B cell (primary cell): ENCODE measurements around the gene MALL. TPM values are rescaled to one million over a fixed set of nuclear protein-coding genes. Genes with fewer than 3 reads are reported as not detected.

Source experiments
- ATAC-seq: fragments of 200-7000 bp; cut with Tn5 transposase; one replicate; pipeline ENCODE4 v1.10.0; 2021; ENCODE audit warnings: low read depth, mild to moderate bottlenecking, moderate number of reproducible peaks, moderate library complexity
- CTCF ChIA-PET: fragments of 350-600 bp; sonication (Branson Sonifier 250); formaldehyde crosslinking; loops from one replicate; lab custom pipeline; 2021; ENCODE audit warnings: antibody characterized with exemption, inconsistent platforms; lab: Charles Lee
- POLR2A ChIA-PET: fragments of 350-600 bp; sonication (Branson Sonifier 250); formaldehyde crosslinking; loops from one replicate; lab custom pipeline; 2021; ENCODE audit warnings: antibody characterized with exemption; lab: Charles Lee
- DNase-seq: peaks from one replicate; pipeline ENCODE4 v3.0.0; 2013
- H2AFZ ChIP-seq: 2 replicates; pipeline ENCODE4 v1.6.1; 2012; ENCODE audit warnings: mild to moderate bottlenecking, low read depth, low read length; ENCODE audit not compliant: insufficient read depth, poor library complexity, severe bottlenecking
- H3K27ac ChIP-seq, 2 donors: 1 replicate in 1 of 2; 2 replicates in 1 of 2; pipeline ENCODE4 v1.5.1; 2012 to 2013; ENCODE audit warnings: low read length in 2 of 2, mild to moderate bottlenecking in 2 of 2, moderate library complexity in 1 of 2
- H3K27me3 ChIP-seq, 4 experiments: fragments of 200-600 bp in 1 of 4; sonication (generic) in 1 of 4; replicated peaks in 1 of 4; 1 replicate in 2 of 4; 2 replicates in 2 of 4; pipeline versions ENCODE4 v1.6.1 to v1.7.0; 2013 to 2016; ENCODE audit warnings: low read length in 3 of 4, mild to moderate bottlenecking in 2 of 4, mixed read lengths in 1 of 4, moderate library complexity in 1 of 4; ENCODE audit not compliant: insufficient read depth in 4 of 4, control insufficient read depth in 3 of 4; ENCODE audit errors: control extremely low read depth in 1 of 4
- H3K36me3 ChIP-seq, 2 experiments: replicated peaks in 1 of 2; 1 replicate in 1 of 2; 2 replicates in 1 of 2; pipeline versions ENCODE4 v1.6.1 to v1.7.1; 2013; ENCODE audit warnings: low read length in 1 of 2; ENCODE audit not compliant: insufficient read depth in 2 of 2, control insufficient read depth in 1 of 2; ENCODE audit errors: control extremely low read depth in 1 of 2, extremely low read depth in 1 of 2
- H3K4me1 ChIP-seq, 2 donors: fragments of 200-600 bp in 1 of 2; sonication (generic) in 1 of 2; 1 replicate in 1 of 2; 2 replicates in 1 of 2; pipeline versions ENCODE4 v1.5.1 to v1.6.1; 2013 to 2017; ENCODE audit warnings: low read length in 2 of 2; ENCODE audit not compliant: control insufficient read depth in 2 of 2, insufficient read depth in 2 of 2
- H3K4me2 ChIP-seq: replicated peaks from 2 replicates; pipeline ENCODE3; 2012; ENCODE audit warnings: mild to moderate bottlenecking, low read depth, low read length; ENCODE audit not compliant: poor library complexity, severe bottlenecking
- H3K4me3 ChIP-seq, 5 experiments: fragments of 200-600 bp in 1 of 5; sonication (generic) in 1 of 5; 1 replicate in 3 of 5; 2 replicates in 2 of 5; pipeline versions ENCODE4 v1.5.1 to v1.7.0; 2011 to 2016; ENCODE audit warnings: low read length in 4 of 5, mild to moderate bottlenecking in 4 of 5, low read depth in 2 of 5, control low read depth in 1 of 5, moderate library complexity in 1 of 5; ENCODE audit not compliant: insufficient read depth in 1 of 5; ENCODE audit errors: control extremely low read depth in 1 of 5, extremely low read depth in 1 of 5
- H3K79me2 ChIP-seq: fragments of 200-600 bp; sonication (generic); one replicate; pipeline ENCODE4 v1.6.0; 2016; ENCODE audit warnings: low read length; ENCODE audit not compliant: control insufficient read depth, insufficient read depth
- H3K9ac ChIP-seq: fragments of 200-600 bp; sonication (generic); 2 replicates; pipeline ENCODE4 v1.6.1; 2017; ENCODE audit warnings: mild to moderate bottlenecking, low read length, moderate library complexity
- H3K9me3 ChIP-seq, 3 donors: one replicate each; pipeline versions ENCODE4 v1.6.1 to v1.7.1; 2013; ENCODE audit warnings: low read length in 2 of 3; ENCODE audit not compliant: control insufficient read depth in 2 of 3, insufficient read depth in 1 of 3; ENCODE audit errors: control extremely low read depth in 1 of 3
- H4K20me1 ChIP-seq: 2 replicates; pipeline ENCODE4 v1.6.0; 2012; ENCODE audit warnings: mild to moderate bottlenecking, low read length; ENCODE audit not compliant: insufficient read depth, control insufficient read depth, poor library complexity, severe bottlenecking
- H3K27ac Mint-ChIP-seq: one replicate; pipeline ENCODE4 v1.8.0; 2021; ENCODE audit warnings: mixed read lengths
- H3K27me3 Mint-ChIP-seq: one replicate; pipeline ENCODE4 v1.8.0; 2021; ENCODE audit warnings: mixed read lengths
- H3K4me1 Mint-ChIP-seq: one replicate; pipeline ENCODE4 v1.8.0; 2021; ENCODE audit warnings: mixed read lengths
- H3K4me3 Mint-ChIP-seq: one replicate; pipeline ENCODE4 v1.8.0; 2021; ENCODE audit warnings: mixed read lengths
- H3K9me3 Mint-ChIP-seq: one replicate; pipeline ENCODE4 v1.8.0; 2022; ENCODE audit warnings: mixed read lengths; ENCODE audit not compliant: insufficient read depth
- CTCF ChIP-seq: fragments of 200-600 bp; IDR thresholded peaks from one replicate; pipeline ENCODE4 v1.8.0; 2022; ENCODE audit warnings: antibody characterized with exemption, mild to moderate bottlenecking
- EZH2 ChIP-seq: IDR thresholded peaks from 2 replicates; pipeline ENCODE4 v1.6.1; 2012; ENCODE audit warnings: borderline replicate concordance, low read depth, mild to moderate bottlenecking, moderate library complexity, low read length; ENCODE audit not compliant: insufficient read depth, poor library complexity, severe bottlenecking
- WGBS: methylation state at CpG from one replicate; pipeline ENCODE4 v1.1.5; 2013; ENCODE audit warnings: missing lambda C conversion rate; ENCODE audit not compliant: insufficient coverage; 5-methylcytosine and 5-hydroxymethylcytosine counted together
- intact Hi-C: fragments of 100-400 bp; cut with micrococcal nuclease; formaldehyde crosslinking; loops from one replicate; pipeline ENCODE4 v1.10.0; 2022
- polyA plus RNA-seq: library from polyadenylated mRNA; depleted of rRNA; stranded (reverse); fragments of >200 nt; gene quantifications from 2 replicates; pipeline ENCODE4 v1.2.3, GENCODE V29; 2012
- total RNA-seq, 2 donors: library from RNA; stranded (reverse); fragments of 120-200 nt in 1 of 2; gene quantifications; 1 replicate in 1 of 2; 2 replicates in 1 of 2; pipeline versions ENCODE4 v1.2.3 to v1.2.4, GENCODE V29; 2013 to 2022

MALL gene
- total and polyA plus RNA-seq, 2 donors (not counting 1 experiment from before 2014, with no cell fraction given) = not detected

DNA sequence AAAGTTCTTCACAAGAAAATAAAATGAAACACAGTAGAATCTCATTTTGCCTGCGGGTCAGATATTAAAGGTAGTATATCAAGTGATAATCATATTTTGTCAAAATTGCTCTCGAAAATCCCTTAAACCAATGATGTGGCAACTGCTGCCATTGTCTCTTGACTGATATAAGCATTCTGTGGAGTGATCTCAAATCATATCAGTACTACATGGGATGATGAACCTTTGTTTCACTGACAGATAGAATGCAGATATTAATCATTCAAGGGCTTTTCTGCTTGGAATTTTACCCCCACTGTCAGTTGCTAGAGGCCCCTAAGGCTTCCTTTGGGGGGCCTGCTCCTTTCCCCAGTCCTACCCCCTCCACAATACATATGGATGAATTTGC is 31.3 kb upstream of the MALL start:
- no peak for TF ChIP-seq EZH2
- no peak for TF ChIP-seq CTCF
- H3K4me2 ChIP-seq = no peak overlapping the region
- H3K27me3 Mint-ChIP-seq = no peaks in the 10 kb centered on the region
- H3K27ac Mint-ChIP-seq = no peak overlapping the region
- H2AFZ ChIP-seq = no peak overlapping the region
- H3K4me3 Mint-ChIP-seq = no peak overlapping the region
- no peaks in the 10 kb centered on the region for H3K4me1 ChIP-seq
- no peaks in the 10 kb centered on the region for H4K20me1 ChIP-seq
- ChIA-PET POLR2A (no interaction called here), CTCF (no interaction called here)
- no peaks in the 10 kb centered on the region for H3K36me3 ChIP-seq
- H3K4me1 Mint-ChIP-seq = no peaks in the 10 kb centered on the region
- H3K27ac ChIP-seq = no peak overlapping the region
- no CpG with 5 or more reads among the region's 2 CpGs for WGBS
- ATAC-seq (no peak), DNase-seq (no peak)
- H3K9me3 ChIP-seq = no peaks in the 10 kb centered on the region
- no peaks in the 10 kb centered on the region for H3K27me3 ChIP-seq
- H3K9ac ChIP-seq = no peak overlapping the region
- intact Hi-C loops = no loop called here
- no peaks in the 10 kb centered on the region for H3K9me3 Mint-ChIP-seq
- no peak overlapping the region for H3K4me3 ChIP-seq
- no peaks in the 10 kb centered on the region for H3K79me2 ChIP-seq

GRCh38 chr2:110146183-110146944 is 30.7 kb upstream of the MALL start:
- Histone ChIP-seq H3K79me2 (no peaks in the 10 kb centered on the region), H2AFZ (no peak overlapping the region), H3K36me3 (no peaks in the 10 kb centered on the region), H3K4me1 (no peaks in the 10 kb centered on the region), H3K4me3 (no peak overlapping the region), H3K27me3 (no peaks in the 10 kb centered on the region), H3K27ac (no peak overlapping the region), H3K9me3 (no peaks in the 10 kb centered on the region), H3K4me2 (no peak overlapping the region), H3K9ac (no peak overlapping the region), H4K20me1 (no peaks in the 10 kb centered on the region)
- CTCF ChIA-PET = no interaction called here
- ATAC-seq (no peak), DNase-seq (no peak)
- TF ChIP-seq EZH2 (no peak), CTCF (no peak)
- POLR2A ChIA-PET = no interaction called here
- Mint-ChIP-seq H3K27me3 (no peaks in the 10 kb centered on the region), H3K27ac (no peak overlapping the region), H3K4me1 (no peaks in the 10 kb centered on the region), H3K4me3 (no peak overlapping the region), H3K9me3 (no peaks in the 10 kb centered on the region)
- WGBS = no CpG with 5 or more reads among the region's 2 CpGs
- intact Hi-C loops = no loop called here
